HCT116 (cell line): ENCODE results near the gene HLA-DMA. TPM values are rescaled to one million over a fixed set of nuclear protein-coding genes. Genes with fewer than 3 reads are reported as not detected.

ENCODE experiments used
- ATAC-seq: fragments of 200-7000 bp; cut with Tn5 transposase; 2 replicates; pipeline ENCODE4 v1.9.1; 2020; ENCODE audit warnings: mild to moderate bottlenecking, moderate library complexity
- BruUV-seq: library from RNA; stranded (reverse); fragments of 400-500 nt; replicated peaks from 2 replicates; lab custom pipeline; 2021; lab: Mats Ljungman, UMichigan
- CTCF ChIA-PET: fragments of 300-600 bp; sonication (Branson Sonifier 250); formaldehyde crosslinking; loops from one replicate; lab custom pipeline; 2021; ENCODE audit warnings: antibody characterized with exemption; lab: Charles Lee
- POLR2A ChIA-PET: fragments of 300-600, 350-600 bp; sonication (Branson Sonifier 250); formaldehyde crosslinking; loops from one replicate; lab custom pipeline; 2021; ENCODE audit warnings: antibody characterized with exemption; lab: Charles Lee
- RAD21 ChIA-PET, 2 experiments: fragments of 300-600 bp; sonication (Branson Sonifier 250); formaldehyde crosslinking; loops; one replicate each; lab custom pipeline; 2023; ENCODE audit warnings: low total read pairs in 2 of 2; ENCODE audit not compliant: uncharacterized antibody in 2 of 2, unreplicated experiment in 2 of 2, low non-redundant PET in 1 of 2; lab: Charles Lee
- DNase-seq: peaks from one replicate; pipeline ENCODE4 v3.0.0-alpha.2; 2010; ENCODE audit warnings: low read depth, low spot score
- H2AFZ ChIP-seq: fragments of 200-600 bp; shearing (Covaris generic), sonication (generic); 2 replicates; pipeline ENCODE4 v1.6.1; 2017; ENCODE audit warnings: low read depth, mixed run types, mixed read lengths, antibody characterized with exemption, low read length; ENCODE audit not compliant: poor library complexity, severe bottlenecking
- H3K27ac ChIP-seq: 2 replicates; pipeline ENCODE4 v1.5.1; 2012; ENCODE audit warnings: low read depth, low read length
- H3K27me3 ChIP-seq: fragments of 200-600 bp; sonication (generic); 2 replicates; pipeline ENCODE4 v1.6.1; 2016; ENCODE audit warnings: mixed run types, low read length, mixed read lengths; ENCODE audit not compliant: insufficient read depth
- H3K36me3 ChIP-seq, 2 experiments: fragments of 200-500 bp in 1 of 2; fragments of 200-600 bp in 1 of 2; sonication (Bioruptor generic) in 1 of 2; sonication (generic) in 1 of 2; 2 replicates each; pipeline versions ENCODE4 v1.5.1 to v1.6.1; 2014 to 2016; ENCODE audit warnings: low read length in 2 of 2, inconsistent platforms in 1 of 2, mixed read lengths in 1 of 2, mixed run types in 1 of 2; ENCODE audit not compliant: insufficient read depth in 2 of 2, control insufficient read depth in 1 of 2
- H3K4me1 ChIP-seq, 2 experiments: fragments of 200-600 bp in 1 of 2; sonication (generic) in 1 of 2; 2 replicates each; pipeline versions ENCODE4 v1.5.1 to v1.6.1; 2012 to 2017; ENCODE audit warnings: low read length in 2 of 2, inconsistent platforms in 1 of 2, mild to moderate bottlenecking in 1 of 2, mixed read lengths in 1 of 2, mixed run types in 1 of 2, moderate library complexity in 1 of 2; ENCODE audit not compliant: insufficient read depth in 2 of 2, control insufficient read depth in 1 of 2
- H3K4me2 ChIP-seq: fragments of 200-600 bp; sonication (generic); 2 replicates; pipeline ENCODE4 v1.6.1; 2017; ENCODE audit warnings: mixed run types, low read length, mixed read lengths
- H3K4me3 ChIP-seq, 2 experiments: fragments of 200-600 bp in 1 of 2; sonication (generic) in 1 of 2; replicated peaks in 1 of 2; 2 replicates each; pipeline ENCODE4 v1.5.1; 2011 to 2016; ENCODE audit warnings: low read length in 2 of 2, control low read depth in 1 of 2, low read depth in 1 of 2, mild to moderate bottlenecking in 1 of 2, mixed read lengths in 1 of 2, mixed run types in 1 of 2
- H3K79me2 ChIP-seq: fragments of 200-600 bp; sonication (generic); 2 replicates; pipeline ENCODE4 v1.6.1; 2017; ENCODE audit warnings: mild to moderate bottlenecking, mixed run types, low read length, moderate library complexity, mixed read lengths; ENCODE audit not compliant: insufficient read depth
- H3K9ac ChIP-seq: fragments of 200-600 bp; sonication (generic); 2 replicates; pipeline ENCODE4 v1.6.1; 2016; ENCODE audit warnings: low read length, mixed read lengths
- H3K9me2 ChIP-seq: fragments of 200-600 bp; sonication (generic), shearing (Covaris generic); 2 replicates; pipeline ENCODE4 v1.6.1; 2017; ENCODE audit warnings: mixed run types, mild to moderate bottlenecking, moderate library complexity; ENCODE audit not compliant: insufficient read depth
- H3K9me3 ChIP-seq, 2 experiments: fragments of 200-500 bp in 1 of 2; fragments of 200-600 bp in 1 of 2; sonication (Bioruptor generic) in 1 of 2; sonication (generic) in 1 of 2; 2 replicates each; pipeline ENCODE4 v1.6.1; 2014 to 2017; ENCODE audit warnings: low read length in 2 of 2, mixed read lengths in 2 of 2, inconsistent platforms in 1 of 2, low read depth in 1 of 2, mild to moderate bottlenecking in 1 of 2, mixed run types in 1 of 2, moderate library complexity in 1 of 2; ENCODE audit not compliant: control insufficient read depth in 1 of 2, insufficient read depth in 1 of 2
- H4K20me1 ChIP-seq: fragments of 200-600 bp; sonication (generic), shearing (Covaris generic); 2 replicates; pipeline ENCODE4 v1.6.1; 2017; ENCODE audit warnings: mixed run types, mild to moderate bottlenecking, moderate library complexity; ENCODE audit not compliant: insufficient read depth
- CBX3 ChIP-seq: IDR thresholded peaks from 2 replicates; pipeline ENCODE4 v1.6.1; 2012; ENCODE audit warnings: low read depth
- CEBPB ChIP-seq: IDR thresholded peaks from 2 replicates; pipeline ENCODE4 v1.6.1; 2012; ENCODE audit warnings: low read depth
- POLR2AphosphoS5 ChIP-seq: IDR thresholded peaks from 2 replicates; pipeline ENCODE4 v1.6.1; 2011; ENCODE audit warnings: mild to moderate bottlenecking, low read depth, low read length, moderate library complexity
- REST ChIP-seq: IDR thresholded peaks from 2 replicates; pipeline ENCODE4 v1.6.1; 2012; ENCODE audit warnings: low read depth
- SIN3A ChIP-seq: IDR thresholded peaks from 2 replicates; pipeline ENCODE4 v1.6.1; 2012; ENCODE audit warnings: low read depth
- SP1 ChIP-seq: IDR thresholded peaks from 2 replicates; pipeline ENCODE4 v1.6.1; 2012; ENCODE audit warnings: low read depth
- TCF7L2 ChIP-seq: IDR thresholded peaks from 2 replicates; pipeline ENCODE4 v1.7.0; 2011; ENCODE audit warnings: borderline replicate concordance, inconsistent platforms; ENCODE audit not compliant: insufficient read depth, insufficient read length; ENCODE audit errors: extremely low read depth
- intact Hi-C: fragments of 100-400 bp; cut with micrococcal nuclease; formaldehyde crosslinking; loops from 2 replicates; pipeline ENCODE4 v1.10.0; 2022
- total RNA-seq: library from RNA; stranded (reverse); gene quantifications from one replicate; pipeline ENCODE4 v1.2.1, GENCODE V29; 2021; ENCODE audit not compliant: unreplicated experiment
- TF ChIP-seq, protein P1 (sequence below), 3 experiments: fragments of 200-600 bp in 1 of 3; sonication (generic) in 1 of 3; IDR thresholded peaks in 2 of 3; conservative IDR thresholded peaks in 1 of 3; 2 replicates each; pipeline ENCODE4 v1.5.1; 2012 to 2017; ENCODE audit warnings: low read depth in 2 of 3, low read length in 2 of 3, antibody characterized with exemption in 1 of 3, borderline replicate concordance in 1 of 3, control low read depth in 1 of 3, mild to moderate bottlenecking in 1 of 3, mixed read lengths in 1 of 3, mixed run types in 1 of 3, moderate library complexity in 1 of 3; ENCODE audit not compliant: insufficient read depth in 1 of 3
- TF ChIP-seq, protein P2 (sequence below): IDR thresholded peaks from 2 replicates; pipeline ENCODE4 v1.6.1; 2011; ENCODE audit warnings: mild to moderate bottlenecking, low read length, moderate library complexity; ENCODE audit not compliant: insufficient replicate concordance; ENCODE audit errors: extremely low read depth

The HLA-DMA gene
- total RNA-seq, 1 experiment from 2014 or later = 12.1 TPM

DNA sequence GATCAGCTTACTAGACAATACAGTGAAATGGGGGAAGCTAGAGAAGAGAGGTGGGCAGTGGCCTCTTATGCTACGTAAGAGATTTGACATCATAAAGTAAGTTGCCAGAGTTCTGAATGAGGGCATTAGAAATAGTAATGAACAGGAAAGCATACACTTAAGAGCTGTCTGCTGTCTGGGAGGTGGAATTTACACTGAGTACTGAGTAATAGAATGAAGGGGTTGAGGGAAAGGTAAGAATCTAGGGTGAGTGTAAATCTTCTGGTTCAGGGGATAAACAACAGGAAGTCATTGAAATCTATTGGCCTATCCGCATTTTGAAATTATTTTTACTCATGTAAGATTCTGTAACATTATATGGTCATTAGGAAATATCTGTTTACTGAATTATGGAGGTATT lies 47.8 kb downstream of the HLA-DMA start:
- ChIA-PET RAD21 (no interaction called here), CTCF (interaction anchor here (0.7 to 1.9 kb wide), 5 partner anchors 29 to 119 kb away, joined by 3 to 13 read pairs (median 3); partner anchors contain the start of gene TAP2), POLR2A (interaction anchor here (1.3 to 1.7 kb wide), 2 partner anchors 11 to 67 kb away, joined by 4 to 9 read pairs; no protein-coding TSS in a partner anchor)
- Histone ChIP-seq H3K27ac (no peak overlapping the region), H3K4me3 (no peak overlapping the region), H3K9ac (no peak overlapping the region), H3K4me2 (no peak overlapping the region), H3K9me2 (no peaks in the 10 kb centered on the region), H3K27me3 (no peaks in the 10 kb centered on the region), H3K4me1 (no peaks in the 10 kb centered on the region), H3K36me3 (no peaks in the 10 kb centered on the region), H4K20me1 (no peaks in the 10 kb centered on the region), H2AFZ (no peak overlapping the region), H3K9me3 (no peaks in the 10 kb centered on the region), H3K79me2 (no peaks in the 10 kb centered on the region; the same call in 1 of the 2 replicates)
- no peak for DNase-seq
- intact Hi-C loops = no loop called here
- no peak for ATAC-seq
- BruUV-seq = no TSS peak
- TF ChIP-seq CEBPB (no peak), POLR2AphosphoS5 (no peak), SP1 (no peak), SIN3A (no peak), CBX3 (no peak), TCF7L2 (no peak), REST (no peak)
- TF ChIP-seq, protein P1, sequence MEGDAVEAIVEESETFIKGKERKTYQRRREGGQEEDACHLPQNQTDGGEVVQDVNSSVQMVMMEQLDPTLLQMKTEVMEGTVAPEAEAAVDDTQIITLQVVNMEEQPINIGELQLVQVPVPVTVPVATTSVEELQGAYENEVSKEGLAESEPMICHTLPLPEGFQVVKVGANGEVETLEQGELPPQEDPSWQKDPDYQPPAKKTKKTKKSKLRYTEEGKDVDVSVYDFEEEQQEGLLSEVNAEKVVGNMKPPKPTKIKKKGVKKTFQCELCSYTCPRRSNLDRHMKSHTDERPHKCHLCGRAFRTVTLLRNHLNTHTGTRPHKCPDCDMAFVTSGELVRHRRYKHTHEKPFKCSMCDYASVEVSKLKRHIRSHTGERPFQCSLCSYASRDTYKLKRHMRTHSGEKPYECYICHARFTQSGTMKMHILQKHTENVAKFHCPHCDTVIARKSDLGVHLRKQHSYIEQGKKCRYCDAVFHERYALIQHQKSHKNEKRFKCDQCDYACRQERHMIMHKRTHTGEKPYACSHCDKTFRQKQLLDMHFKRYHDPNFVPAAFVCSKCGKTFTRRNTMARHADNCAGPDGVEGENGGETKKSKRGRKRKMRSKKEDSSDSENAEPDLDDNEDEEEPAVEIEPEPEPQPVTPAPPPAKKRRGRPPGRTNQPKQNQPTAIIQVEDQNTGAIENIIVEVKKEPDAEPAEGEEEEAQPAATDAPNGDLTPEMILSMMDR (IDR thresholded peaks at IDR 0.05 in 2 of 3, conservative IDR thresholded peaks at IDR 0.05 in 1 of 3; ENCODE audit: borderline replicate concordance in 1 of 3, insufficient read depth in 1 of 3, low read depth in 2 of 3, low read length in 2 of 3) = no peak
- TF ChIP-seq, protein P2, sequence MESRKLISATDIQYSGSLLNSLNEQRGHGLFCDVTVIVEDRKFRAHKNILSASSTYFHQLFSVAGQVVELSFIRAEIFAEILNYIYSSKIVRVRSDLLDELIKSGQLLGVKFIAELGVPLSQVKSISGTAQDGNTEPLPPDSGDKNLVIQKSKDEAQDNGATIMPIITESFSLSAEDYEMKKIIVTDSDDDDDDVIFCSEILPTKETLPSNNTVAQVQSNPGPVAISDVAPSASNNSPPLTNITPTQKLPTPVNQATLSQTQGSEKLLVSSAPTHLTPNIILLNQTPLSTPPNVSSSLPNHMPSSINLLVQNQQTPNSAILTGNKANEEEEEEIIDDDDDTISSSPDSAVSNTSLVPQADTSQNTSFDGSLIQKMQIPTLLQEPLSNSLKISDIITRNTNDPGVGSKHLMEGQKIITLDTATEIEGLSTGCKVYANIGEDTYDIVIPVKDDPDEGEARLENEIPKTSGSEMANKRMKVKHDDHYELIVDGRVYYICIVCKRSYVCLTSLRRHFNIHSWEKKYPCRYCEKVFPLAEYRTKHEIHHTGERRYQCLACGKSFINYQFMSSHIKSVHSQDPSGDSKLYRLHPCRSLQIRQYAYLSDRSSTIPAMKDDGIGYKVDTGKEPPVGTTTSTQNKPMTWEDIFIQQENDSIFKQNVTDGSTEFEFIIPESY = no peak
